H1 (cell line): ENCODE measurements around the gene PROSER3. TPM values are rescaled to one million over a fixed set of nuclear protein-coding genes. Genes with fewer than 3 reads are reported as not detected.

ENCODE experiments used
- BACH1 ChIP-seq: IDR thresholded peaks from 2 replicates; pipeline ENCODE4 v1.6.1; 2012; ENCODE audit warnings: low read length, improper control_type of control experiment
- CBX8 ChIP-seq: fragments of 300-800, 300-1000 bp; sonication (generic); IDR thresholded peaks from 2 replicates; pipeline ENCODE4 v1.7.1; 2016; ENCODE audit warnings: low read depth, low read length, borderline replicate concordance
- E2F6 ChIP-seq: IDR thresholded peaks from 2 replicates; pipeline ENCODE4 v1.6.1; 2012; ENCODE audit warnings: inconsistent platforms
- GABPA ChIP-seq: IDR thresholded peaks from 2 replicates; pipeline ENCODE4 v1.6.1; 2011; ENCODE audit warnings: mild to moderate bottlenecking, low read length, moderate library complexity, borderline replicate concordance; ENCODE audit not compliant: insufficient read depth
- MAFK ChIP-seq: IDR thresholded peaks from 2 replicates; pipeline ENCODE4 v1.6.1; 2012; ENCODE audit warnings: low read depth, mild to moderate bottlenecking, improper control_type of control experiment, low read length
- NRF1 ChIP-seq: IDR thresholded peaks from 2 replicates; pipeline ENCODE4 v1.6.1; 2011; ENCODE audit warnings: mild to moderate bottlenecking, low read depth, low read length, improper control_type of control experiment
- RFX5 ChIP-seq: IDR thresholded peaks from 2 replicates; pipeline ENCODE4 v1.6.1; 2011; ENCODE audit warnings: low read depth, low read length, improper control_type of control experiment, borderline replicate concordance
- SIRT6 ChIP-seq: IDR thresholded peaks from one replicate; pipeline ENCODE4 v1.7.1; 2012; ENCODE audit warnings: low read length, inconsistent platforms
- polyA plus RNA-seq, 7 experiments: library from polyadenylated mRNA; depleted of rRNA in 3 of 7; stranded (reverse) in 5 of 7; unstranded in 2 of 7; fragments of >200 nt in 5 of 7; fragments of 200-250 nt in 2 of 7; gene quantifications; 1 replicate in 5 of 7; 2 replicates in 1 of 7; 4 replicates in 1 of 7; pipeline versions ENCODE4 v1.2.1 to v1.2.3, GENCODE V29; 2011 to 2013; ENCODE audit warnings: missing spikeins in 2 of 7, mixed read lengths in 2 of 7
- total RNA-seq: library from RNA; stranded (reverse); fragmentation: NEBNext Ultra II Directional; extraction: Animal tissue kit (Norgen Biotek cat#: 25700); gene quantifications from 2 replicates; pipeline ENCODE4 v1.2.1, GENCODE V29; 2021

The PROSER3 gene
- total and polyA plus RNA-seq, 2 of the 8 experiments (the other 6 are each of a cell fraction or from before 2014, with no cell fraction given): 17.8 to 28.9 TPM

- TF ChIP-seq BACH1 (no peak), MAFK (no peak), GABPA (no peak), E2F6 (no peak), SIRT6 (no peak), CBX8 (no peak), RFX5 (no peak), NRF1 (no peak)
Observed at GRCh38 chr19:35780717-35781116, 22.7 kb downstream of the PROSER3 start (continued).
